HG03558 (cell line): ENCODE data around the gene PKP4.
"Not testable (repeated sequence)": the region's sequence is repeated elsewhere in the genome, so short reads cannot be mapped to it uniquely, and the experiment has no call there.

Experiments used
- ATAC-seq: cut with Tn5 transposase; IDR thresholded peaks from one replicate; pipeline ENCODE4 v1.9.1; 2021; ENCODE audit warnings: moderate number of reproducible peaks; ENCODE audit not compliant: unreplicated experiment; ENCODE audit errors: extremely low read depth

The PKP4 gene, protein sequence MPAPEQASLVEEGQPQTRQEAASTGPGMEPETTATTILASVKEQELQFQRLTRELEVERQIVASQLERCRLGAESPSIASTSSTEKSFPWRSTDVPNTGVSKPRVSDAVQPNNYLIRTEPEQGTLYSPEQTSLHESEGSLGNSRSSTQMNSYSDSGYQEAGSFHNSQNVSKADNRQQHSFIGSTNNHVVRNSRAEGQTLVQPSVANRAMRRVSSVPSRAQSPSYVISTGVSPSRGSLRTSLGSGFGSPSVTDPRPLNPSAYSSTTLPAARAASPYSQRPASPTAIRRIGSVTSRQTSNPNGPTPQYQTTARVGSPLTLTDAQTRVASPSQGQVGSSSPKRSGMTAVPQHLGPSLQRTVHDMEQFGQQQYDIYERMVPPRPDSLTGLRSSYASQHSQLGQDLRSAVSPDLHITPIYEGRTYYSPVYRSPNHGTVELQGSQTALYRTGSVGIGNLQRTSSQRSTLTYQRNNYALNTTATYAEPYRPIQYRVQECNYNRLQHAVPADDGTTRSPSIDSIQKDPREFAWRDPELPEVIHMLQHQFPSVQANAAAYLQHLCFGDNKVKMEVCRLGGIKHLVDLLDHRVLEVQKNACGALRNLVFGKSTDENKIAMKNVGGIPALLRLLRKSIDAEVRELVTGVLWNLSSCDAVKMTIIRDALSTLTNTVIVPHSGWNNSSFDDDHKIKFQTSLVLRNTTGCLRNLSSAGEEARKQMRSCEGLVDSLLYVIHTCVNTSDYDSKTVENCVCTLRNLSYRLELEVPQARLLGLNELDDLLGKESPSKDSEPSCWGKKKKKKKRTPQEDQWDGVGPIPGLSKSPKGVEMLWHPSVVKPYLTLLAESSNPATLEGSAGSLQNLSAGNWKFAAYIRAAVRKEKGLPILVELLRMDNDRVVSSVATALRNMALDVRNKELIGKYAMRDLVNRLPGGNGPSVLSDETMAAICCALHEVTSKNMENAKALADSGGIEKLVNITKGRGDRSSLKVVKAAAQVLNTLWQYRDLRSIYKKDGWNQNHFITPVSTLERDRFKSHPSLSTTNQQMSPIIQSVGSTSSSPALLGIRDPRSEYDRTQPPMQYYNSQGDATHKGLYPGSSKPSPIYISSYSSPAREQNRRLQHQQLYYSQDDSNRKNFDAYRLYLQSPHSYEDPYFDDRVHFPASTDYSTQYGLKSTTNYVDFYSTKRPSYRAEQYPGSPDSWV

DNA sequence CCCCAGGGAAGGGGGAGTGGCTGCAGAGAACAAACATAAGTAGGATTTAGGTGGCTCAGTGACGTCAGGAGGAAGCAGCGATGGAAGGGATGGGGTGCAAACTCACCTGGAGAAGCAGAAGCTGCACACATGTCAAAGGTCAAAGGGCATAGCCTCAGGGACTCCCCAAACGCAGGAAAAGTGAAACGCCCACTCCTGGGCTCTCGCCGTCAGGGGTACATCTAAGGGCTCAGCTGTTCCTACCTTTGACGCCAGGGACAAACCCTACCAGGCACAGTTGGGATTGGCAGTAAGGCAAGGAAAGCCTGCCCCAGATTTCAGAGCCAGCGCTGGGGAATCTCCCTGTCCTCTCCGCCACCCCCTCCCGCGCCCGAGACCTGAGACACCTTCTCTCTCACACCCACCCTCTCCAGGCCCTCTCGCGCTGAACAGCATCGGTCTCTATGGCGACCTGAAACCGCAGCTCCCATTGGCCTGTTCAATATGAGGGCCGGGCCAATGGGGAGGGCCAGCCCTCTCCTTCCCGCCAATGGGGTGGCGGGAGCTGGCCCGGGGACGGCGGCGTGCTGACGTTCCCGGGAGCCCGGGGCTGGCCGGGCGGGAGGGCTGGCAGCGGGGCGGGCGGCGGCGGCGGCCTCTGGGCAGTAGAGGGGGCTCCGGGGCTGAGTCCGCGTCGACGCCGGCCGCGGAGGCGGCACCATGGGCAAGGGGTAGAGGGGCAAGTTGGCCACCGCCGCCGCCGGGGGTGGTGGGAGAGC lies at the start of gene PKP4, which contains the start of gene CCDC148:
Gene PKP4, plus strand, starts transcription at position 644 of the 758 bp plus-strand sequence. CDS start 76,233 bp downstream, outside the sequence.
Gene CCDC148, minus strand, starts transcription at position 445 of the 758 bp plus-strand sequence. Its CDS starts 314 bp downstream, at position 131.
- peak; percentile 93 for ATAC-seq

DNA sequence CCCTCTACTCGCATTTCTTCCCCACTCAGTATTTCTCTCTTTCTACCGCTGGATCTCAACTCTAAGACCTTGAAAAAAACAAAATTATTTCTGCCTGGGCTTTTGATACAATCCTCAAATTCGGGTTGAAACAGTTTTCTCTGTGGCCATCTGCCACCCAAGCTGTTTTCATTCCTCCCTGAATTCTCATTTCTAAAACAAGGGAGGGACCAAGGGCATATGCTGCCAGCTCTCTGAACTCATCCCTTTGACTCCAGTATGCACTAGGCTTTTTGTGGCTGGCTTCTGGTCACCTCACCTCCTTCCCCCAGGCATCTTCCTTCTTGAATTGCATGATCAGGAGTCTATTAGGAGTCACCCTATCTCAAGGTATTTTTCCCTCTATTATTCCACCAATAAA lies 49.7 kb upstream of the PKP4 start:
- no peak for ATAC-seq

DNA sequence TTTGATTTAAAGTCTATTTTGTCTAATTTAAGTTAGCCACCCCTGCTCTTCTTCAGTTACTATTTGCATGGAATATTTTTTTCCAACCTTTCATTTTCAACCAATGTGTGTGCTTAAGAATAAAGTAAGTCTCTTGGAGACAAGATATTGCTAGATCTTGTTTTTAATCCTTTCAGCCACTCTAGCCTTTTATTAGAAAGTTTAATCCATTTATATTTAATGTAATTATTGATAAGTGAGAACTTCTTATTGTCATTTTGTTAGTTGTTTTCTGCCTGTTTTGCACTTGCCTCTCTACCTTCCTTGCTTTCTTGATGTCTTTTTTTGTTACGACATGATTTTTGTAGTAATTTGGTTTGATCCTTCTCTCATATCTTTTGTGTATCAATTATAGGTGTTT lies 46.6 kb upstream of the PKP4 start:
- ATAC-seq: no peak

DNA sequence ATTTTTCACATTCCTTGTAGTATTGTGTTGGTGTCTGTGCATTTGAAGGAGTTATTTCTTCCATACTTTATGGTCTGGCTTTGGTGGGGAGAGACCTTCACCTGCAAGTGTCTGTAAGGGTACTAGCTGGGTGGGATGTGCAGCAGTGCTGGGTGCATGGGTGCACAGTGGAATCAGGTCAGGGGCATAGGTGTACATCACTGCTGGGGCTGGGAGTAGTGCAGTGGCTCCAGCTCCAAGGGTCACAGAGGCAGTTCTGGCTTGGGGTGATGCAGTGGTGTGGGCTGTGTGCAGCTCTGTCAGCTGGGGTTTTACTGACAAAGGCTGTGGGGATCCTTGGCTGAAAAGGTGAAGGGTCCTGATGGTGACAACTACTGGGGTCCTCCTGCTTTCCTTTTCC lies 45.0 kb upstream of the PKP4 start:
- no peak for ATAC-seq

DNA sequence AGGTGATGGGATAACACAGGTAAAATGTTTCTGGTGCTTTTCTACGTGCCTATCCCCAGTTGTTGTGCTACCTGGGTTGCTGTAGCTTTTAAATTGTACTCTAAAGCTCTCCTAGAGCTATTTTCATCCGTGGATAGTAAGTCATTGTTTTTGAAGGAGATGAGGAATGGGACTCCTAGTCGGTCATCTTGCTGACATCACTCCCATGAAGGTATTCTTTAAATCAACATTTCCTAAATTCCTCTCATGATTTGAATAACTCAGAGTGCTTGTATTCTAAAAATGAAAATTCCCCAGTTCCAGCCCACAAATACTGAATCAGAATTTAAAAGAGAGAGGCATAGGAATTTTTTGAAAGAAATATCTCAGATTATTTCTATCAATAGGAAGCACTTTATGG lies 44.5 kb upstream of the PKP4 start:
- no peak for ATAC-seq

DNA sequence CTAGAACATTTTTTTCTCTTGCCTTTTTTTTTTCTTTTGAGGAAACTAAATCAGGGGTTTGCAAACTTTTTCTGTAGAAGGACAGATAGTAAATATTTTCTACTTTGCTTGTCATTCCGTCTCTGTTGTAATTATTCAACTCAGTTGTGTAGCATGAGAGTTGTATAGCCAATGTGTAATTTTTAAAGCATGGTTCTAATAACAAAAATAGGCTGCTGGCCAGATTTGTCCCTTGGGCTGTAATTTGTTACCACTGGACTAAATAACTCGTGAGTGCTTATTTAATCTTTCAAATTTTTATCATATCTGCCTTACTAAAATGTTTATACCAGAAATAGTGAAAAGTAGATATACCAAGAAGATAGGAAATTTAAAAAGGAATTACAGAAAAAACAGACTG lies 43.2 kb upstream of the PKP4 start:
- ATAC-seq: no peak

DNA sequence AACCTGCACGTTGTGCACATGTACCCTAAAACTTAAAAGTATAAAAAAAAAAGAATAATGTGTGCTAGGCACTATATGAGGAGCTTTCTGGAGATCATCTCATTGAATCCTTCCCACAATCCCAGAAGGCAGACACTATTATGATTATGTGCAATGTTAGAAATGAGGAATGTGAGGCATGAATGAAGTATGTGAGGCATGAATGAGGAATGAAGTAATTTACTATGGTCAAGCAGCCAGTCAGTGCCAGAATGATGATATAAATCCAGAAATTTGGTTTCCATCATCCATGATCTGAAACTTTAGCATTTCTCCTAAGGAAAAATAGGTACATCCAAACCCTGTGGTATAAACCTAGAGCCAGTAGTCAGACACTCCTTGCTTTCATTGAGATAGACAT lies 42.2 kb upstream of the PKP4 start:
- no peak for ATAC-seq

DNA sequence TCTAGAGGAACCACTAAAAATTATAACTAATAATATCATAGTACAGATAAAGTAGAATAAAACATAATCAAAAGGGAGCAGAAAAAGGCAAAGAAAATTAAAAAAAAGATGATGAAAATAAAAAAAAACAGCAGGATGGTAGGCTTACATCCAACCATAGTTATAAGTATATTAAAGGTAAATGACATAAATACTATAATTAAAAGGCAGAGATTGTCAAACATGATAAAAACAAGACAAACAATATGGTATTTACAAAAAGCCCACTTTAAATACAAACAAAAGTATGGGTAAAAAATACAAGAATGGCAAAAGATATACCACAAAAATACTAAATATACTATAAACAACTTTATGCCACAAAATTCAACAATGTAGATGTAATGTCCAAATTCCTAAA lies 24.6 kb upstream of the PKP4 start:
- ATAC-seq: no peak

DNA sequence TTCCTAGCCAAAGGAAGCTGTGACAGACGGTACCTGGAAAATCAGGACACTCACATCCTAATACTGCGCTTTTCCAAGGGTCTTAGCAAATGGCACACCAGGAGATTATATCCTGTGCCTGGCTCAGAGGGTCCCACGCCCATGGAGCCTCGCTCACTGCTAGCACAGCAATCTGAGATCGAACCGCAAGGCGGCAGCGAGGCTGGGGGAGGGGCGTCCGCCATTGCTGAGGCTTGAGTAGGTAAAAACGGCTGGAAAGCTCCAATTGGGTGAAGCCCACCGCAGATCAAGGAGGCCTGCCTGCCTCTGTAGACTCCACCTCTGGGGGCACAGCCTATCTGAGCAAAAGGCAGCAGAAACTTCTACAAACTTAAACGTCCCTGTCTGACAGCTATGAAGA lies 23.0 kb upstream of the PKP4 start:
- not testable (repeated sequence) for ATAC-seq

DNA sequence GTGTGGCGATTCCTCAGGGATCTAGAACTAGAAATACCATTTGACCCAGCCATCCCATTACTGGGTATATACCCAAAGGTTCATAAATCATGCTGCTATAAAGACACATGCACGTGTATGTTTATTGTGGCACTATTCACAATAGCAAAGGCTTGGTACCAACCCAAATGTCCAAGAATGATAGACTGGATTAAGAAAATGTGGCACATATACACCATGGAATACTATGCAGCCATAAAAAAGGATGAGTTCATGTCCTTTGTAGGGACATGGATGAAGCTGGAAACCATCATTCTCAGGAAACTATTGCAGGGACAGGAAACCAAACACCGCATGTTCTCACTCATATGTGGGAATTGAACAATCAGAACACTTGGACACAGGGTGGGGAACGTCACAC lies 17.7 kb upstream of the PKP4 start:
- ATAC-seq: not testable (repeated sequence)

DNA sequence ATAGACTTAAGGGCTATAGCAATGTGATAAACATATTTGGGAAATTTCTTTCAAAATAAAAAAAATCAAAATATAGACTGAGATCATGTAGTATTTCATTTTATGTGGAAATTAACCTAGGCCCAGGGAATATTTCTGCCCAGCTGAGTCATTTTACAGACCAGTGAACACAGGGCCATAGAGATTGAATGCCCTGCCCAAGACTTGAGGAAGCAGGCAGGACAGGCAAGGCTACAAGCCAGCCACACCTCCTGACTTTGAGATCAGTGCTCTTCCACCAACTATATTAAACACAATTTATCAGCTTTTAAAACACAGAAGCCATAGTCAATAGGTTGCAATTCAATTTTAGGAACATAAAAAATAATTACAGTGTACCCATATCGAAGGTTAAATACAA lies 13.1 kb upstream of the PKP4 start:
- ATAC-seq: no peak

DNA sequence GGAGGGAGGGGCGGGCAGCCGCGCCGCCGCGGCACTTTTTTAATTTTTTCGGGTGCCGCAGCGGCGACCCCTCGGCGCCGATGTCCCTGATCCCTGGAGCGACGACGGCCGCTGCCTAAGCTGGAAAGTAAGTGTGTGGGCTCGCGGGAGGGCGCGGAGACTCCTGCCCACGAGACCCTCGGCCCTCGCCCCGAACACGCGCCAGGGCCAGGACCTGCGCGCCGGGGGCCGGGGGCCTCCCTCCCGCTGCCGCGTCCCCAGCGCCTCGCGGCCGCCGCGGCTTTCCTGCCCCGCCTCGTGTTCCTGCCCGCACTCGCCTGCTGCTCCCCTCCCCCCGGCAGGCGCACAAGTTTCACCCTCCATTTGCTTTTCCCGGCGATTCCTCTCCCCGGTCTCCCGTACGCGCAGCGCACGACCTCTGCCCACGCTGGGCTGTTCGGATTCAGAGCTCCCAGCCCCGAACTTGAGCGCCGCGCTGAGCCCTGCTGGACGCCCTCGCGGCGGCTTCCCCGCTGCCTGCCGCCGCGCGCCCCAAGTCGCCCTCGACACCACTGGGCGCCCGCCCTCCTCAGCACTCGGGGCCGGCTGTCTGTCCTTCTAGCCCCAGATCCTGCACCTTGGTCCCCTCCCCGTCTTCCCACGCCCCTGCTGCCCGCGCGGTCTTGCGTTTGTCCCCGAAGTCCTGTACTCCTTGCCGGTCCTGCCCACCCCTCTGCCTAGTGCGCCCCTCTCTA lies 507 bp downstream of the PKP4 start:
- peak; percentile 6 for ATAC-seq

DNA sequence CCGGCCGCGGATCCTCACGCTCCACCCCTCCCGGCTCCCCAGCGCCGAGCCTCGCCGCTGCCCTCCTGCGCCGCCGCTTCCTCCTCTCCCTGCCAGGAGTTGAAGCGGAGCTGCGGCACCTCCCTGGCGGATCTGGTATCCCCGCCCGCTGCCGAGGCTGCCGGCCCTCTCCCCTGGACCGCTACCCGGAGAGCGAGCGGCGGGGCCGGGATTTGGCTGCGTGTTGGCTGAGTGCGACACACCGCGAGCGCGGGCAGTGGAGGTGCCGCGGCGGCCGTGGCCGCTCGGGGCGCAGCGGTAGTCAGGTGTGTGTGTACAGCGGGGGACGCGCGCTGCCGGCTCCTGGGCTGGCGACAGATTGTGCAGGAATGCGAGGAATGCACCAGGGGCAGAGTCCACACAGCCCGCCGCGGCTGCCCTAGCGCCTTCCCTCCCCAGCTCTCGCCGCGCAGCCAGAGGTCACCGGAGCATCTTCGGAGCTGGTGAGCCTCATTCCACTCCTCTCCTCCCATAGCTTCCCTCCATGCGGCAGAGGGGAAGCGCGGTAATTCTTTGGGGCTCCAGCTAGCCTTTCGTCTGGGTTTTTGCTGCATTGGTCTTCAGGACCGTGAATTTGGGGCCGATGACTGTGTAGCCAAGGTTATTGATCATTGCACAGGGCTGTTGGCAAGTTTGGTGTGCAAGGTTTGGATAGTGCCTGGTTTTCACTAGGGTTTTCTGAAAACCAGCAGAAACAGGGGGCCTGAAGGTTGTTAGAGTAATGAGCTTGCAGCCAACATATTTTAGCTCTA lies 1.3 kb downstream of the PKP4 start:
- ATAC-seq: peak; percentile 25

DNA sequence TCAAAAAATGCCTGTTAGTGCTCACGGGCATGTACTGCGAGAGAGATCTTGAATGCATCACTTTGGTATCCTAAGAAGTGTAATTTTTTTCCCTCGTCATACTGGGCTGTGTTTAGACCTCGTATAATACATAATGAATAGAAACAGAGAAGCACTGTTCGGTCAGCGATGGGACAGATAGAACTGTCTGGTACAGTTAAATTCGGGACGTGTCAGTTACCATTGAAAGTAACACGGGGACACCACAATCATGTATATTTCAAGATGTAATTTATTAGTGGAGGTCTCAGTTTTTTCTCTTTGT lies 1.8 kb downstream of the PKP4 start:
- ATAC-seq: no peak

DNA sequence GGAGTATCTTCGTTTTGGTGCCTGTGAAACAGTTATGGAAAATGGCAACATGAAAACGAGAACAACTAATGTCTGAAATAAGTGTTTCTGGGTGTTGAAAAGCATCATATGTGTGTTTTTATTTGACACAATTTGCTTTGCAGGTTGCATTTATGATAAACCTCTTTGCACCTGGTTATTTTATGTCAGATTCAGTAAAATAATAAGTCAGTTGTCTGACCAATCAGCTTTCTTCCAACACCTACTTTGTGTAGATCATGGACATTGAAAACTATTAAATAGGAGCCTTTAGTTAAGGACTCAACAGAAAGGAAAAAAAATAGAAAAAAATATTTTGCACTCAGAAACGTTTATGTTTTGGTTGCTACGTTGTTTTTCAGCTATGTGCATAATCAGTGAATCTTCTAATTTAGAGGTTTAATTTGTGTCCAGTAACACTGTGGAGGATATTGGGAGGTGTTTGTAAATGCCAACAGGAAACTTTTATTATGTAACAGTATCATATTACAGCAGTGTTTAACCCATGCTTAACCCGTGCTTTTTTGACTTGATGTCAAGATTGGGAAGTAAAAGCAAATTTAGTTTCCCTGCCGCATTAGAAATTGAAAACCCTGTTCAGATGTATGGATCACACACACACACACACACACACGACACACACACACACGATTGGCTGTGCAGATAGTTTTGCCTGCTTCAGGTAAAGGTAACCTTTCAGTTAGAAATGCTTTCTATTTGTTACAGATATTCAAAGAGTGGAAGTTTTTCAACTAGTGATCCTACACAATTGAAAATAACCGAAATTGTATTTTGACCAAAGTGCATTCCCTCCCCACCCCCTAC lies 2.6 kb downstream of the PKP4 start:
- no peak for ATAC-seq

DNA sequence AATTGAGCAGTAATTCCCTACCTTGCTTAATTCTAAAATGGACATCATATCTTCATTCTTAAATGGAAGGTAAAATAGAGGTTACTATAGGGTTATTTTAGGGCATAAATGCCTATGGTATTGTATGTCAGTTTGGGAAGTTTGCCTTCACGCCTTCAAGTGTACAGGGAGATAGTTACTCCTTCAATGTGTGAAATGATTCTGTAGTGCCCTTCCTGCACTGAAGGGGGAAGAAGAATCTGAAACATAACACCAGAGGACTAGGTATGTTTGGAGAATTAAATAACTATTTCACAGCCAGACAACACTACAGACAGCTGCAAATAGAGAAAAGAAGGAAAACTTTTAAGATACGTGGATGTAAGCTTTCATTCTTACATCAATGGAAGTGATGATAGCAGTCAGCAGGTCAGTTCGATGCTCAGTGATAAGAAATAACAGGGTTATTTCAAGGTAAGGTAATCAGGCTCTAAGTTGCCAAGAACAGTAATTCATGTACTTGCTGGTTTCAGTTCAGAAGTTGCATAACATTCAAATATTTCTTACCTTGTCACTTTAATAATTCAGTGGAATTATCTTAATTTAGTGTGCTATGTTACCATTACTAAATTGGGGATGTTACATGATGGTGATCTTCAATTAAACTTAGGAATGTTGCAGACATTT lies 4.0 kb downstream of the PKP4 start:
- ATAC-seq: no peak

DNA sequence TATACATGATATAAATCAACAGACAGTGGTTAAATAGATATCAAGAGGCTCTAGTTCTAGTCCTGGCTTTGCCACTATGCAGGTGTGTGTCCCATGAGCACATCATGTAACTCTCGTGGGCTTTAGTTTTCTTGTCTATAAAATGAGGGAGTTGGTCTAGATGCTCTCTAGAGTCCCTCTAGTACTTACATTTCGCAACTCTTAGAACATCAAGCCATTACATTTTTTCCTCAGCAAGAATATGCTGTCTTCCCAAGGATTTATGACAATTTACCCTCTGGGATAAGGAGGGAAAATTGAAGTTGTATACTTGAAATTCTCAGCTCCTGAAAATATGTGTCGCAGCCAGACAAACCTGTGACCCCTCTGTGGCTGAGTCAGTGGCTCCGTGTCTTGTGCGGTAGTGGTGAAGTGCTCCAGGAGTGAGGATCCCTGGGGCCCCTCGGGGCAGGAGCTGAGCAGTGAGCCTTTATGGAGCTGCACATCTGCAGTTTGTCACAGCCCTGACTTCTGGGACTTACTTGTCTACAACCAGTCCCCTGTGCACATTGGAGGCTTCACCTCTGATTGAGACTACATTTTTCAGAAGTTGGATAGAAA lies 6.8 kb downstream of the PKP4 start:
- no peak for ATAC-seq
